Chondrocyte (in vitro differentiated cells): ENCODE results near the gene MT1B. TPM values are rescaled to one million over a fixed set of nuclear protein-coding genes. Genes with fewer than 3 reads are reported as not detected.
A peak's percentile ranks its signal among the peaks of the same experiment; 100 is the strongest.

Experiments used
- DNase-seq: peaks from one replicate; pipeline ENCODE4 v3.0.0; 2021; ENCODE audit warnings: mixed read lengths, low spot score
- H3K27ac Mint-ChIP-seq: one replicate; pipeline ENCODE4 v1.8.0; 2021; ENCODE audit warnings: mild to moderate bottlenecking, moderate library complexity, mixed read lengths; ENCODE audit not compliant: unreplicated experiment
- H3K27me3 Mint-ChIP-seq: 2 replicates; pipeline ENCODE4 v1.8.0; 2021; ENCODE audit warnings: low read depth, mixed read lengths
- H3K36me3 Mint-ChIP-seq: 2 replicates; pipeline ENCODE4 v1.8.0; 2021; ENCODE audit warnings: low read depth, mixed read lengths
- H3K4me1 Mint-ChIP-seq: 2 replicates; pipeline ENCODE4 v1.8.0; 2021; ENCODE audit warnings: low read depth, mild to moderate bottlenecking, mixed read lengths
- H3K4me3 Mint-ChIP-seq: one replicate; pipeline ENCODE4 v1.8.0; 2021; ENCODE audit warnings: mild to moderate bottlenecking, moderate library complexity, mixed read lengths; ENCODE audit not compliant: unreplicated experiment
- H3K9me3 Mint-ChIP-seq: 2 replicates; pipeline ENCODE4 v1.8.0; 2021; ENCODE audit warnings: low read depth, mixed read lengths
- CTCF ChIP-seq: fragments of 200-600 bp; sonication (generic); IDR thresholded peaks from 2 replicates; pipeline ENCODE4 v1.5.0; 2021; ENCODE audit warnings: antibody characterized with exemption, mild to moderate bottlenecking, moderate library complexity
- total RNA-seq: library from RNA; stranded (reverse); gene quantifications from 3 replicates; pipeline ENCODE4 v1.2.1, GENCODE V29; 2021

MT1B gene
- total RNA-seq, 1 donor from 2014 or later, result not detected

GRCh38 chr16:56634715-56635440 is 16.8 kb upstream of the MT1B start:
- peak overlapping the region; percentile 67 for H3K4me3 Mint-ChIP-seq
- no peak for TF ChIP-seq CTCF
- DNase-seq, result no peak
- H3K36me3 Mint-ChIP-seq, result no peaks in the 10 kb centered on the region
- H3K27me3 Mint-ChIP-seq, result peaks cover 52% of the 10 kb centered on the region
- peaks cover 22% of the 10 kb centered on the region for H3K4me1 Mint-ChIP-seq
- no peak overlapping the region for H3K27ac Mint-ChIP-seq
- H3K9me3 Mint-ChIP-seq, result no peaks in the 10 kb centered on the region

- no peaks in the 10 kb centered on the region for H3K9me3 Mint-ChIP-seq
- peaks cover 22% of the 10 kb centered on the region for H3K4me1 Mint-ChIP-seq
- peak overlapping the region; percentile 67 for H3K4me3 Mint-ChIP-seq
- H3K27me3 Mint-ChIP-seq, result peaks cover 57% of the 10 kb centered on the region
- no peak overlapping the region for H3K27ac Mint-ChIP-seq
- DNase-seq, result no peak
- no peaks in the 10 kb centered on the region for H3K36me3 Mint-ChIP-seq
- no peak for TF ChIP-seq CTCF
Observed at GRCh38 chr16:56635441-56635967, 16.2 kb upstream of the MT1B start.

- TF ChIP-seq CTCF, result no peak
- no peak overlapping the region for H3K4me3 Mint-ChIP-seq
- H3K27ac Mint-ChIP-seq, result no peak overlapping the region
Observed at GRCh38 chr16:56636616-56637413, 14.9 kb upstream of the MT1B start.

GRCh38 chr16:56637814-56638750 is 13.6 kb upstream of the MT1B start, which contains the start of gene MT1A:
TSS of gene MT1A (plus strand) at chr16:56638666. CDS start at chr16:56638739, 73 bp downstream.
- DNase-seq, result no peak
- no peaks in the 10 kb centered on the region for H3K9me3 Mint-ChIP-seq
- H3K27ac Mint-ChIP-seq, result no peak within 1 kb of the TSS
- H3K36me3 Mint-ChIP-seq, result peaks cover 2% of the 10 kb centered on the region
- H3K27me3 Mint-ChIP-seq, result peaks cover 72% of the 10 kb centered on the region
- H3K4me1 Mint-ChIP-seq, result peaks cover 14% of the 10 kb centered on the region
- no peak for TF ChIP-seq CTCF
- H3K4me3 Mint-ChIP-seq, result peak within 1 kb of the TSS; percentile 70

More at GRCh38 chr16:56636616-56637413, 14.9 kb upstream of the MT1B start:
- DNase-seq, result no peak
- no peaks in the 10 kb centered on the region for H3K36me3 Mint-ChIP-seq
- peaks cover 65% of the 10 kb centered on the region for H3K27me3 Mint-ChIP-seq
- H3K4me1 Mint-ChIP-seq, result peaks cover 21% of the 10 kb centered on the region
- no peaks in the 10 kb centered on the region for H3K9me3 Mint-ChIP-seq
